ENCODE results near the gene HMX1.

Gene HMX1

GRCh38 chr4:8916906-8917305, 45.3 kb upstream of the HMX1 start:
- DNase-seq (ENCODE audit: low spot score), result no peak
- no peak for TF ChIP-seq CTCF (IDR thresholded peaks at IDR 0.05; ENCODE audit: extremely low read depth, missing control alignments)

GRCh38 chr4:8916351-8916885, 44.8 kb upstream of the HMX1 start:
- TF ChIP-seq CTCF (IDR thresholded peaks at IDR 0.05; ENCODE audit: extremely low read depth, missing control alignments), result no peak

DNA sequence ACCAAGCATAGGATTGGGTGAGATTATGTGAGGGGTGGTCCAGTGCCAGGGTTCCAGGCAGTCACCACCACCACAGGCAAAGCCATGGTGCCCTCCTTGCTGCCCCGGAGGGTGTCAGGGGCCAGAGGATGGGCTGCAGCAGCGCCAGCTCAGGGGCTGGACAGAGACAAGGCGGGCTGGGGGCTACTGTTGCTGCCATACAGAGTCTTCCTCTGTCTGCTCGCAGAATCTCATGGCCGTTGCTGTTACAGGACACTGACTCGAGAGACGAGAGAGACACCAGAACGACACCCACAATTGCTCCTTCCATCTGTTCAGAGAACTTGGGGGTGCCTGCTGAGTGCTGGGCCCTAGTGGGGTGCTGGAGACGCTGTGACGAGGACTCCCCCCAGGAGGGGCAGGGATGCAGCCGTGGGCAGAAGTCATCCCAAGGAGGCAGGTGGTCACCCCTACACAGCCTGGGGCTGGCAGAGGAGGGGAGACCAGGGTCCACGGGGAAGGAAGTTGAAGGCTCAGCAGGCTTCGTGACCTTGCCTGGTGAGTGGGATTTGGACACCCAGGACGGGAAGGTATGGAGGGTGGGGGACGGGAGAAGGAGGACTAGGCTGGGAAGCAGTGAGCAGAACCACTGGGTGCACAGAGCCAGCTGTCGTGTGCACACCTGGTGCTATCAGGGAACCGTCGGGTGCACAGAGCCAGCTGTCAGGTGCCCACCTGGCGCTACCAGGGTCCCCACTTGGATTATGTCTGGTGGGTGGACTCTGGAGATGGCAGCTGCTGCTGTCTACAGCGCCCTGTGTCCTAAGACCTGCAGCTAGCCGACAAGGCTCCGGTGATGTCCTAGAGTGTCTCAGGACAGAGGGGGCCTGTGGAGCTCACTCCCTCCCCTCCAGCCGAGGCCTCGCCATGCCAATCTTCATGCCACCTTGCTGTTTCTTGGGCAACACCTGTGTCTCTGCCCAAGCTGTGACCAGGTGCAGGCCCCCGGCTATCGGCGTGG, 43.9 kb upstream of the HMX1 start:
- TF ChIP-seq CTCF (IDR thresholded peaks at IDR 0.05; ENCODE audit: extremely low read depth, missing control alignments), result no peak
- DNase-seq (ENCODE audit: low spot score), result peak; percentile 10

More at GRCh38 chr4:8916351-8916885, 44.8 kb upstream of the HMX1 start:
- DNase-seq (ENCODE audit: low spot score), result peak; percentile 7

DNA sequence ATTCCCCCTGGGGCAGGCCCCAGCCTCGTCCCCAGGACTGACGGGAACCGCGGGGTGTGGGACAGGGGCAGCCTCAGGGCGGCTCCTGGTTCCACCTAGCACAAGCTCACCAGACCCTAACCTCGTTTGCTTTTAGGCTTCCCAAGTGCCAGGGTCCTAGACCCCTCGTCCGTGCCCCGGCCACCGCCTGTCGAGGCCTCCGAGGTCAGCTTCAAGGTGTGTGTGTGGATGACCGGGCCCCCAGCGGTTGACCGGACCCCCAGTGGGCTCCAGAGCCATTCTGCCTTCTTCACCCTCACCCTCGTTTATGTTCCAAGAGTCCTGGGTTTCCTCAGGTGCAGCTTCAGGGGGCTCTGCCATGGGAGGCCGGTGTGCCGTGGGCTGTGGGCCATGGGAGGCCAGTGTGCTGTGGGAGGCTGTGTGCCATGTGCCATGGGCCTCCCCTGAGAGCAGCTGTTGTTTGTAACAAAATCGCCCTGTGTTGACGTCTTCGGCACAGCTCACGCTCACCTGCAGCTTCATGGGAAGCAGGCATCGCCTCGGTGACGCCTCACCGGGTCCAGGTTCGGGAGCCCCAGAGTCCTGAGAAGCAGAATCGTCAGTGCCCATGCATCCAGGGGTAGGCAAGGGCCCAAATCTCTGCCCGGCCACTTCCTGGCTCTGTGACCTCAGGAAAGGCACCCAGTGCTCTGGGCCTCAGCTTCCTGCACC, 43.0 kb upstream of the HMX1 start:
- no peak for TF ChIP-seq CTCF (IDR thresholded peaks at IDR 0.05; ENCODE audit: extremely low read depth, missing control alignments)
- DNase-seq (ENCODE audit: low spot score), result peak; percentile 4

DNA sequence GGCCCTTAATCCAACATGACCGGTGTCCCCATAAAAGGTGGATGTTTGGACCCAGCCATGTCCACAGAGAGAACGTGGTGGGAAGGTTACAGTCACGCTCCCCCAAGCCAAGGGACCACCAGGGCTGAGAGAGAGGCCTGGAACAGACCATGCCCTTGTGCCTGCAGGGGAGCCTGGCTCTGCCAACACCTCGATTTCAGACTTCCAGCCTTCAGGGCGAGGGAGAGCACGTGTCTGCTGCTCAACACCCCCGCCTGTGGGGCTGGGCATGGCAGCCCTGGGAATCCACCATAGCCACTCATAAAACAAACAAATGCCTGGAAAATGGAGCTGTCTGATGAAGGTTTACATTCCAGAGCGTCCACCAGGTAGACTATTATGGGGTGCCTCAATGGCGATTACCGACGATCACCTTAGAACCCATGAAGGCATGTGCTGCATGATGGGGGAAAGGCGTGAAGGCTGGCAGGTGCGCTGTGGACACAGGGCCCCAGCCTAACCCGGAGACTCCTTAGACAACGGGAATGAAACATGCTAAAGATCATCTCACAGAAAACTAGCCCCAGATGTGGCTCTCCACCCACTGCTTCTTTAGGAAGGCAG, 42.3 kb upstream of the HMX1 start:
- peak; percentile 5 for DNase-seq (ENCODE audit: low spot score)
- no peak for TF ChIP-seq CTCF (IDR thresholded peaks at IDR 0.05; ENCODE audit: extremely low read depth, missing control alignments)

DNA sequence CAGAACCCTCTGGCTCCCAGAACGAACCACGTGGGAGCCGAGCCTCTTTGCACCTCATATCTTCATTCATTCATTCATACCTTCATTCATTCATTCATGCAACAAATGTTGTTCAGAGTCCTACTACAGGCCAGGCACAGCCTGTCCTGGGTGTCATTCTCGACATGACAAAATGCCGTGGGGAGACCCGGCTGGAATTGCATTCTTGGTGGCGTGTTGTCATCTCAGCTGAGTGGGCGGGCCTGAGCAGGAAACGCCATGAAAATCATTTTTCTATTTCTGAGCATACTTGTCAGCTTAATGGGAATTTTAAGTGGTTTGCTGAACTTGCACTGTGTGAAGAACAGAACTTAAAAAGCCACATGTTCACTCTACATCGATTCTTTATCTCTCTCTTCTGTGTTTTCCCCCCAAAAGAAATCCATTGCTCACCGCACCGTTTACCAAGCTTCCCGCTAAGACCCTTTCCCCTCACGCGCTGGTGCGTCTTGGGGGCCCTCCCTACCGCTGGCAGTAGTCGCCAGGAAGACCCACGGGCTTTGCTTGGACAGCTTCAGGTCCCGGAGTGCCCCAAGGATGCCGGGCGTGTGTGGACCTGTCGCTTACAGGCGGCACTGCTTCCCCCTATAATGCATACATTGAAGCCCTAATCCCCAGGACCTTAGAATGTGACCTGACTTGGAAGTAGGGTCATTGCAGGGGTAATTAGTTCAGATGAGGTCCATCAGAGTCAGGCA, 41.6 kb upstream of the HMX1 start:
- TF ChIP-seq CTCF (IDR thresholded peaks at IDR 0.05; ENCODE audit: extremely low read depth, missing control alignments), result no peak
- DNase-seq (ENCODE audit: low spot score), result no peak
